GM21737 (cell line): ENCODE results near the gene SEC14L3.
"Not testable (repeated sequence)": the region's sequence is repeated elsewhere in the genome, so short reads cannot be mapped to it uniquely, and the experiment has no call there.

ENCODE experiments used
- ATAC-seq: cut with Tn5 transposase; IDR thresholded peaks from one replicate; pipeline ENCODE4 v1.9.1; 2021; ENCODE audit warnings: mild to moderate bottlenecking, moderate library complexity; ENCODE audit not compliant: unreplicated experiment

The SEC14L3 gene

GRCh38 chr22:30486118-30486517, 14.3 kb upstream of the SEC14L3 start:
- ATAC-seq, result no peak

DNA sequence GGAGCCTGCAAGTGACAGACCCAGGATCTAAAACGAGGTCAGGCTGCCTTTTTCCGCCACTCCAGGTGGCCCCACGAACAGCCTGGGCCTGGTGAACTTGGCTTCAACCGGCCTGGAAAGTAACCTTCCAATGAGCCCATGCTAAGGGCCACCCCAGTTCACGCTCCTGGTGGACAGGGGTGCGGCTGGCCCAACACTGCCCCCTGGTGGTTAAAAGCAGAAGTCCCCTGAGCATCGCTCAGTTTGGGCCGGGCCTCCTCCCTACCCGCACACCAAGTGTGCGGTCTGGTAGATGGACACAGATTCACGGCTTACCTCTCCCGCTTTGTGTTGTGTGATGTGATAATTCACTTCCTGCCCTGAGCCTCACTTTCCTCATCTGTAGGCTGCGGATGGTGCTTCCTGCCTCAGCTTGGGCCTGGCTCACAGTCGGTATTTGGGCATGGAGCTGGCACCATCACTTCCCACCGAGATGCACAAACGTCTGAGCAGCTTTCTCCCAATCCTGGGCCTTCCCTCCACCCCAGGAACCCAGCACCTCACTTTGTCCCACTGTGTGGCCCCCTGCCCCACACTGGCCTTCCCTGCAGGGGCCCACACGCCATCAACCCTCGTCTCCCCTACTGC, 13.7 kb upstream of the SEC14L3 start:
- ATAC-seq, result peak; percentile 59

GRCh38 chr22:30483169-30483568, 11.4 kb upstream of the SEC14L3 start:
- ATAC-seq, result no peak

DNA sequence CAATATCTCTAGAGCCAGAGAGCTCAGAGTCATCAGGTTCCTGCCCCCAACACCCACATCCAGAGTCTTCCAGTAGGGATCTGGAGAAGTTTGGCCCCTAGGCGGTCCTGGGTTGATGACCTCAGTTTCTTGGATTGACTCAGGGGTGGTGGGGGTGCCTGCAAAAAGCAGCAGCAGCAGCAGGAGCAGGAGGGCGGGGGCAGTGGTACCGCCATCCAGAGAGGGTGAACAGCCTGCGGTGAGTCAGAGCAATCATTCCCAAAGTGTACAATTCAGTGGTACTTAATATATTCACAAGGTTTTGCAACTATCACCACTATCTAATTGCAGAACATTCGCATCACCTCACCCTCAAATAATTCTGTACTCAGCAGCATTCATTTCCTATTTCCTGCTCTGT, 9.9 kb upstream of the SEC14L3 start:
- ATAC-seq, result no peak

DNA sequence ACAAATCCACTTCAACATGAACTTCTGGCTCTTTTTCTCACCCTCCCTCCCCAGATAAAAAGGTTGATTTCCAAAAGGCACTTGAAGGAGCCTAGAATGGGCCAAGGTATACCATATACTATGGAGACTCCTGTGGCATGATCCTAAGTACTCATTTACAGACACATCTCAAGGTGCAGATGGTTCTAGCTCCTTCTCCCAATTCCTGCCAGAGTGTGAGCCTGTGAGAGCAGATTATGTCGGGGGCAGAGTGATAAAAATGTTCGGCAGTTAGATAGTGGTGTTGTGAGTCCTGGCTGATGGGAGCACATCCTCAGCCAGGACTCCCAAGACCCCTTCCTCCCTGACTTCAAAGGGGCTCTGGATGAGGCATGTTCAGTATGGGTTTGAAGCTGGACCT, 8.2 kb upstream of the SEC14L3 start:
- no peak for ATAC-seq

DNA sequence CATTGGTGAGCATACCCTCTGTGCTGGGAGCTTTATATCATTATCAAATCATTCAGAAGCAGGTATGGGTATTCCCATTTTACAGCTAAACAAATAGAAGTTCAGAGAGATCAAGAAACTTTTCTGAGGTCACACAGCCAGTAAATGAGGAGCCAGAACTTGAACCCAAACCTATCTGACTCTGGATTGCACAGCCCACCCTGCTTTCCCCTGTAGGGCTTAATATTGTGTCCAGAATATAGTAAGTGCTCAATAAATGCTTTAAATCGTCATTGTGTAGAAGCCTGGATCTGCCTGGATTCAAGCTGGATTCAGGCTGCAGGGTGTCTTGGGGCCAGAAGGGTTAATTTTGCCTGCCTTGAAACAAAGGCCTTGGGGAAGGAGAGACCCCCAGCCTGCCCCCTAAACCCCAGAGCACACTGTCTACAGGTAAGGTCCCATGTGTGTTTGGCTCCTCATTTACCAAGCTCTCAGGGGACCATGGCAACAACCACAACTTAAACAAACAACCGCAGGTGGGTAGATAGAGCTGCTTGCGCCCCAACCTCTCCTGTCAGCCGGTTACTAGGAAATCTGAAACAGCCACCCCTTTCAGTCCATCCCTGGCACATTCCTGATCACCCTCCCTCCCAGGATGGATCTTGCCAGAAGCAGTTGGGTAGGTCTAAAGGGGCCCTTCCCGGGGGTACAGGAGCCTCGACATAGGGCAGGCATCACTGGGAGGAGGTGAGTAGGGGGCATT, 3.0 kb upstream of the SEC14L3 start:
- no peak for ATAC-seq

DNA sequence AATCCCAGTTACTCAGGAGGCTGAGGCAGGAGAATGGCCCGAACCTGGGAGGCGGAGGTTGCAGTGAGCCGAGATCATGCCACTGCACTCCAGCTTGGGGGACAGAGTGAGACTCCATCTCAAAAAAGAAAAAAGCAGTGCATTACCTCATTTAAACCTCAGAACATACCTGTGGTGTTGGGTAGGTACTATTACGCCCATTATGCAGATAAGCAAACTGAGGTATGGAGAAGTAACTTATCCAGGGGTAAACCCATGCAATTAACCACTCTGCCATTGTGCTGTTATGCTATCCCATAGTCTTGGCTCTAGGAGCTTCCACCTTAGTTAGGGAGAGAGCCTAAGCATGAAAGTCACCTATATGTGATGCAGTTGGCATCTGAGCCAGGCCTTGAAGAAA, 2.3 kb upstream of the SEC14L3 start:
- ATAC-seq, result no peak

DNA sequence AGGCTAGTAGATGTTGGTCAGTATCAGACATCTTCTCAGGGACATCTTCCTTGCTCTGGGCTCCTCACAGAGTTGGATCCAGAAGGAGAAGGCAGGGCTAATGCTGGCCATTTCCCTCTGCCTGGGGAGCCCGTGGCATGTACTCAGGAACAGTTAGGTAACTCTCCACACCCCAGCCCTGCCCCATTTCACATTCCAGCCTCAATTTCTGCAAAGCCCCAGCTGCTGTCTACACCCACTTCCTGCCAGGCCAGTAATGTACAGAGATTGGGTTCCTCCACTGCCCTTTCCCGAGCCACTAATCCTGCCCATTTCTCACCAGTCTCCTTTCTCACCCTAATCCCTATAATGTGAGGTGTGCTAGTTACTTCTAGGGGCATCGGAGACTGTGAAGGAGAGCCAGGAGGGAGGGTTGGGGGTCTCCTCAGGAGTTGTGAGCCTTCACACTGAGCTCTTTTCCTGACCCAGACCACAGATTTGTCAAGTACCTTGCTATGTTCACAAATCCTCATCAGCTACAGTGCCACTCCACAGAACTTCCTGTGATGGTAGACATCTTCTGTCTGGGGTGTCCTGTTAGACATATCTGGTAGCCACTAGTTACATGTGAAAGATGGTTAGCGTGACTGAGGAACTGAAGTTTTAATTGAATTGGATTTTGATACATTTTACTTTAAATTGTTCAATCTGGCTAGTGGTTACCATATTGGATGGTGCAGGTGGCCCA, 1.3 kb upstream of the SEC14L3 start:
- no peak for ATAC-seq

GRCh38 chr22:30470655-30471054, 1.2 kb downstream of the SEC14L3 start:
- ATAC-seq, result no peak

GRCh38 chr22:30469165-30469564, 2.7 kb downstream of the SEC14L3 start:
- ATAC-seq, result no peak

- not testable (repeated sequence) for ATAC-seq
Observed at GRCh38 chr22:30460555-30460954, 11.3 kb downstream of the SEC14L3 start.

DNA sequence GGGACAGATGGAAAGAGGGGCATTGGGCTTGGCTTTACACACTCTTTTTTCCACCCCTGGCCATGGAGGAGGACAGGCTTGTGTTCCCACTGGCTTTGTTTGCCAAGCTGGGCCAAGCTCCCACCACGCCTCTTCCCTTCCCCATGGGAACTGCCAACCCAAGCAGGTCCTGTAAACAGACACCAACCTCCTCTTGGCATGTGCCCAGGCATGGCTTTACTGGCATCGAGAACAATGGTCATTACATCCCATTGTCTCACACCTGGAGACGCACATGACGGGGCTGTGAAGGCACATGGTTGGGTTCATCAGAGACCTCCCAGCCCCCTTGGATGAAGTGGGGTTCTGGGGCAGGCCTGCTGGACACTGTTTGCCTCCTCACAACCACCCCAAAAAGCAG, 11.7 kb downstream of the SEC14L3 start:
- ATAC-seq, result no peak

GRCh38 chr22:30459181-30460052, 12.4 kb downstream of the SEC14L3 start:
- ATAC-seq, result no peak

DNA sequence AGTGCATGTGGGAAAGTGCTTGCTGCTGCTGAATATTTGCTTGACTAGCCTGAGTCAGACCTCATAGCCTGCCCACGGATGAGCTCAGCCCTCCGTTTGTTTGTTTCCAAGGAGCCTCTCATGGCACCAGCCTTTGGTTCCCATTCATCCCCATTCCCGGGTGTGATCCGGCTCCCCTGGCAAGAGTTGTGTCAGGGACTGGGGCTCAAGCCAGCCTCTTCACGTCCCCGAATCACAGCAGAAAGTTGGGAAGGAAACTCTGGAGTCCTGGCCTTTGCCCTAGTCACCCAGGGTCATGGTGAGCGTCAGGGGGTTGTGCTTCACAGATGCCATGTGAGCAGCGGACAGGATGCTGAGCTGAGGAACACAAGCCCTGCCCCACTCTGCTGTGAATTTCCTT, 13.8 kb downstream of the SEC14L3 start:
- ATAC-seq, result no peak

GRCh38 chr22:30455075-30455840, 16.6 kb downstream of the SEC14L3 start:
- no peak for ATAC-seq

DNA sequence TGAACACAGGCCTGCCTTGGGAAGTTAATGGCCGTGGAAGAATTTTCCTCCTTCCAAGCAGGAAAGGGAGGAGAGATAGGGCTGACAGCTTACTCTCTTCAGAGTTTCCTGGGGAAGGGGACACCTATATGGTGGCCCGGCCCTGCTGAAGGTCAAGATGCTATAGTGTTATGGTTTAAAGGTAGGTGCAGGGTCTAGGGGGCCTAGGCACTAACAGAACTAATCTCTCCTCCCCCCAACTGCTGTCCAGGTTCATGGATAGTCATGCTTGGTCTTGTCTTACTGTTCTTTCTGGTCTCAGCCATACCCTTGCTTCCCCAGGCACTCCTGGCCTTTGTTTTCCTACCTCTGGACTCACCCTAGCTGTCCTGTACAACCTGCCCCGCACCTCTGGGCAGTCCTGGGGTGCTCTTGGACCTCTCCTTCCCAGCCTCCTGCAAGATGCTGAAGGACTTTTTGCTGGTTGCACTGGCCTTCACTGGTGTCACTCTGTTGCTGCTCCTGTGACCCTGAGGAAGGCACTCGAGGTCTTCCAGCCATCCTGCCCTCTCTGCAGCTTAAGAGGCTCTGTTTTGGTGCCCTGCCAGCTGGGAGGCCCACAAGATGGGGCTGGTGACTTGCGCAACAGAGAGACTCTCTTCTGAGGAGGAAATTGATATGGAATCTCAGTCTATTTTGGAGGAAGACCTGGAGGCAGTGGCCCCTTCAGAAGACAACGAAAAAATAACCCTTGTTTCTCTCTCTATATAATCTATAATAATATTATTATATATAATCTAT, 17.9 kb downstream of the SEC14L3 start:
- no peak for ATAC-seq

GRCh38 chr22:30452861-30453260, 19.0 kb downstream of the SEC14L3 start:
- ATAC-seq, result no peak

GRCh38 chr22:30451488-30451887, 20.3 kb downstream of the SEC14L3 start:
- not testable (repeated sequence) for ATAC-seq

DNA sequence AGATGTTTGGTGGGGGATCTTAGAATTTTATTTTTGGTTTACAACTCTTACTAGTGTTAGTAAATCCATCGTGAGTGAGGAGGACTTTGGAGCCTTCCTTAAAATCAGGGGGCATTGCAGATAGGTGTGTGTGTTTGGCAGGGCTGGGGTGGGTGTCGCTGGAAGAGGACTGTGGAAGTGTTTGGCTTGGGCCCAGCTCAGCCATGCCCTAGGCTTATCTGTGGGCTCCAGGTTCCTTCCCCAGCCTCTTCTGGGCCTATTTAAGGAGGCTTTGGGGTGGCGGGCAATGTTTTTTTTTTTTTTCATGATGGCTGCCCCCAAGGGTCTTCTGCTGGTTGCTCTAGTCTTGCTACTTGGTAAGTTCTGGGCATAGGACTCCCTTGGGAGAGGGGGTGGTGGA, 24.2 kb downstream of the SEC14L3 start:
- ATAC-seq, result no peak
